ENCODE measurements around the gene ACADS. TPM values are rescaled to one million over a fixed set of nuclear protein-coding genes. Genes with fewer than 3 reads are reported as not detected.

ACADS gene
- polyA plus RNA-seq, 1 donor (not counting 4 experiments of a cell fraction or from before 2014, with no cell fraction given), result 2.2 TPM

- no peaks in the 10 kb centered on the region for H3K27me3 ChIP-seq (ENCODE audit: control insufficient read depth, extremely low read depth, insufficient read depth, low read length)
- no peaks in the 10 kb centered on the region for H4K20me1 ChIP-seq (ENCODE audit: control insufficient read depth, extremely low read depth, insufficient read depth, low read length)
- H2AFZ ChIP-seq (ENCODE audit: control insufficient read depth, low read length), result no peak overlapping the region
- TF ChIP-seq, protein P1, sequence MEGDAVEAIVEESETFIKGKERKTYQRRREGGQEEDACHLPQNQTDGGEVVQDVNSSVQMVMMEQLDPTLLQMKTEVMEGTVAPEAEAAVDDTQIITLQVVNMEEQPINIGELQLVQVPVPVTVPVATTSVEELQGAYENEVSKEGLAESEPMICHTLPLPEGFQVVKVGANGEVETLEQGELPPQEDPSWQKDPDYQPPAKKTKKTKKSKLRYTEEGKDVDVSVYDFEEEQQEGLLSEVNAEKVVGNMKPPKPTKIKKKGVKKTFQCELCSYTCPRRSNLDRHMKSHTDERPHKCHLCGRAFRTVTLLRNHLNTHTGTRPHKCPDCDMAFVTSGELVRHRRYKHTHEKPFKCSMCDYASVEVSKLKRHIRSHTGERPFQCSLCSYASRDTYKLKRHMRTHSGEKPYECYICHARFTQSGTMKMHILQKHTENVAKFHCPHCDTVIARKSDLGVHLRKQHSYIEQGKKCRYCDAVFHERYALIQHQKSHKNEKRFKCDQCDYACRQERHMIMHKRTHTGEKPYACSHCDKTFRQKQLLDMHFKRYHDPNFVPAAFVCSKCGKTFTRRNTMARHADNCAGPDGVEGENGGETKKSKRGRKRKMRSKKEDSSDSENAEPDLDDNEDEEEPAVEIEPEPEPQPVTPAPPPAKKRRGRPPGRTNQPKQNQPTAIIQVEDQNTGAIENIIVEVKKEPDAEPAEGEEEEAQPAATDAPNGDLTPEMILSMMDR (optimal IDR thresholded peaks at IDR 0.05 in 1 of 3, IDR thresholded peaks at IDR 0.05 in 1 of 3, conservative IDR thresholded peaks at IDR 0.05 in 1 of 3; ENCODE audit: extremely low read depth in 1 of 3, insufficient read depth in 2 of 3, low read length in 3 of 3), result no peak
- TF ChIP-seq EZH2 (IDR thresholded peaks at IDR 0.05; ENCODE audit: low read length), result no peak
- H3K27ac ChIP-seq (ENCODE audit: control insufficient read depth, insufficient read depth, low read length), result peak overlapping the region; percentile 82
- H3K36me3 ChIP-seq (ENCODE audit: control insufficient read depth in 2 of 2, extremely low read depth in 1 of 2, insufficient read depth in 2 of 2, low read length in 2 of 2), result peaks cover 12 to 19% of the 10 kb centered on the region in 2 experiments
- no peaks in the 10 kb centered on the region for H3K9me1 ChIP-seq (ENCODE audit: control insufficient read depth, extremely low read depth, insufficient read depth, low read length)
- no peaks in the 10 kb centered on the region for H3K79me2 ChIP-seq (ENCODE audit: control insufficient read depth, insufficient read depth, low read length)
- dilution Hi-C loops (cut with MboI; ENCODE audit: extremely low pct_ligation_motif_present, low sequenced_read_pairs), result no loop called here
- H3K4me3 ChIP-seq (ENCODE audit: control insufficient read depth in 2 of 3, extremely low read depth in 1 of 3, insufficient read depth in 2 of 3, low read depth in 1 of 3, low read length in 3 of 3), result no peak overlapping the region
- peak overlapping the region; percentile 57 for H3K9ac ChIP-seq (ENCODE audit: control insufficient read depth, extremely low read depth, insufficient read depth, low read length)
- DNase-seq (ENCODE audit: low read depth, low spot score) (no peak), FAIRE-seq (peak; percentile 26)
- no peaks in the 10 kb centered on the region for H3K9me3 ChIP-seq (ENCODE audit: control insufficient read depth, low read depth, low read length)
- H3K4me2 ChIP-seq (ENCODE audit: control insufficient read depth, extremely low read depth, insufficient read depth, low read depth, low read length), result peak overlapping the region; percentile 75
- H3K4me1 ChIP-seq (ENCODE audit: control insufficient read depth, extremely low read depth, insufficient read depth, low read length), result peaks cover 22% of the 10 kb centered on the region
Observed at GRCh38 chr12:120760349-120761254, 35.0 kb downstream of the ACADS start.

DNA sequence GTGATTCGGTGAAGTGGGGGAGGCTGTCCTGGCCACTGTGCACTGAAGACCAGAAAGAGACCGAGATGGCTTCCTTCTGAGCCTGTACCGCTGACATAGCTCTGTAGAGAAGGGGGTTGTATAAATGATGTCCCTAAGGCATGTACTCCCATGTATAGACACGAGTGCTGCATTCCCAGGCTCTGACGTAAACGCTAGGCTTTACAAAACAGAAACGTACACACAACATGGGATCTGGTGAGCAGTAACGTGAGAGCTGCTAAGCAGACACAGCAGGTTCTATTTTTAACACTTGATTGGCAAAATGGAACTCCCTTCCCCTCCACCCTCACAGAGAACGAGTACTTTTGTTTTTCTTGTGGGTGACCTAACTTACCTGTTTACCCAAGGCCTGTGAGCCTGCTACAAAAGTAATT lies 35.9 kb downstream of the ACADS start:
- H3K79me2 ChIP-seq (ENCODE audit: control insufficient read depth, insufficient read depth, low read length), result no peaks in the 10 kb centered on the region
- dilution Hi-C loops (cut with MboI; ENCODE audit: extremely low pct_ligation_motif_present, low sequenced_read_pairs), result no loop called here
- TF ChIP-seq EZH2 (IDR thresholded peaks at IDR 0.05; ENCODE audit: low read length), result no peak
- FAIRE-seq (peak; percentile 100), DNase-seq (ENCODE audit: low read depth, low spot score) (peak; percentile 59)
- H3K9me3 ChIP-seq (ENCODE audit: control insufficient read depth, low read depth, low read length), result no peaks in the 10 kb centered on the region
- H3K36me3 ChIP-seq (ENCODE audit: control insufficient read depth in 2 of 2, extremely low read depth in 1 of 2, insufficient read depth in 2 of 2, low read length in 2 of 2), result peaks cover 19 to 20% of the 10 kb centered on the region in 2 experiments
- peak overlapping the region; percentile 43 for H2AFZ ChIP-seq (ENCODE audit: control insufficient read depth, low read length)
- H3K4me2 ChIP-seq (ENCODE audit: control insufficient read depth, extremely low read depth, insufficient read depth, low read depth, low read length), result peak overlapping the region; percentile 75
- H3K27me3 ChIP-seq (ENCODE audit: control insufficient read depth, extremely low read depth, insufficient read depth, low read length), result no peaks in the 10 kb centered on the region
- H3K4me3 ChIP-seq (ENCODE audit: control insufficient read depth in 2 of 3, extremely low read depth in 1 of 3, insufficient read depth in 2 of 3, low read depth in 1 of 3, low read length in 3 of 3), result no peak overlapping the region
- no peaks in the 10 kb centered on the region for H4K20me1 ChIP-seq (ENCODE audit: control insufficient read depth, extremely low read depth, insufficient read depth, low read length)
- H3K9ac ChIP-seq (ENCODE audit: control insufficient read depth, extremely low read depth, insufficient read depth, low read length), result peak overlapping the region; percentile 57
- H3K9me1 ChIP-seq (ENCODE audit: control insufficient read depth, extremely low read depth, insufficient read depth, low read length), result no peaks in the 10 kb centered on the region
- peaks cover 22% of the 10 kb centered on the region for H3K4me1 ChIP-seq (ENCODE audit: control insufficient read depth, extremely low read depth, insufficient read depth, low read length)
- H3K27ac ChIP-seq (ENCODE audit: control insufficient read depth, insufficient read depth, low read length), result peak overlapping the region; percentile 82

Data from keratinocyte (primary cell).